ENCODE data around the gene PSG5.
"Not testable (repeated sequence)": the region's sequence is repeated elsewhere in the genome, so short reads cannot be mapped to it uniquely, and the experiment has no call there.

Gene PSG5

GRCh38 chr19:43186311-43186935, at the start of gene PSG5:
Gene PSG5 (minus strand): TSS chr19:43186536. CDS start chr19:43186405, 131 bp downstream.
- DNase-seq (ENCODE audit: low spot score): not testable (repeated sequence)

DNA sequence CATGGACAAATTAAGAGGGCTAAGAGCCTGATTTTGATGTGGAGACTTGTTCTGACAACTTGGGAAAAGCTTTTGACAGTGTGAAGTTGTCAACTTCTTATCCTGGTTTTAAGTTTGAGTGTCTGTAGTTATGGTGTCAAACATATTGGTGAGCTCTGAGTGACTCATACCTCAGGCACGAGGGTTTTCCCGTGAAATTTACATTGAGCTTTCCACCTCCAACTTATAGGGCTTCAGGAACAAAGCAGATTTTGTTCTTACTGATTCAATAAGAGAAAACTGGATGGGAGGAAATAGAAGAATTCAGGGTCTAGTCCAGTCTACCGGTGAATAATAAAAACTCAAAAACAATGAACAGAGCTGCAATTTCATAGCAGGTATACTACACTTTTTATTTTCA, 49.4 kb upstream of the PSG5 start:
- DNase-seq (ENCODE audit: low spot score): not testable (repeated sequence)

DNA sequence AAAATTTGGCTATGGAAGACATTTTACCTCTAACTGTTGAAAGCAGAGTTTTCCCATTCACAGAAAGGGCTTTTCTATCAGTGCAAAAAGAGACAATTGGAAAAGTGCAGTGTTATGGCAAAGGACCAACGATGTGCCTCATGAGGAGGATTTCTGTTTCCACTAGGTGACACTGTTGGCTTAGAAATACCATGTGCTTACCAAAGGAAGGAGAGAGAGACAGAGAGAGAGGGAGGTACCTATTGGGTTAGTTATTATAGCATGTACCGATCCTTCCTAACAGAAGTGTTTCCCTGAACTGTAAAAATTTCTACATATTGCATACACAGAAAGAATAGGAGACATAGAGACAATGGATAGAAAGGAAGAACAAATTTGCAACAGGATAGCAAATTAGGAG, 43.0 kb upstream of the PSG5 start:
- DNase-seq (ENCODE audit: low spot score): no peak

DNA sequence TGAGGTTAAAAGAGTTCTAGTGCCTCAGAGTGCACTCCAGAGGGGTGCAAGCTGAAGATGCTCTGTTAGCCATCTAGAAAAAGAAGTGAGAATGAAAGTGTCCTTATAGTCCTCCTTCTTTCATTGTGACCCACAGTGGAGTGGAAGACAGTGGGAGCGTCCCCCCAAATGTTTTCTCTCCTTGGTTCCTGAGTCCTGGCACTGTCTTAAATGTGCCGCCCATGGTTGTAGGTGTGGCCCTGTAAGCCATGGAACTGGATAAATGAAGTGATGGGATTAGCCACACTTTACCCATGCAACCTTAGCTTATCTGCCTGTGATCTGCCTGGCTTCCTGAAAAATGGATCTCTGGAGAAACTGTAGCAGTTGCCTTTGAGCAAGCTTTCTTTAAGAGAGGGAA, 42.4 kb upstream of the PSG5 start:
- not testable (repeated sequence) for DNase-seq (ENCODE audit: low spot score)

DNA sequence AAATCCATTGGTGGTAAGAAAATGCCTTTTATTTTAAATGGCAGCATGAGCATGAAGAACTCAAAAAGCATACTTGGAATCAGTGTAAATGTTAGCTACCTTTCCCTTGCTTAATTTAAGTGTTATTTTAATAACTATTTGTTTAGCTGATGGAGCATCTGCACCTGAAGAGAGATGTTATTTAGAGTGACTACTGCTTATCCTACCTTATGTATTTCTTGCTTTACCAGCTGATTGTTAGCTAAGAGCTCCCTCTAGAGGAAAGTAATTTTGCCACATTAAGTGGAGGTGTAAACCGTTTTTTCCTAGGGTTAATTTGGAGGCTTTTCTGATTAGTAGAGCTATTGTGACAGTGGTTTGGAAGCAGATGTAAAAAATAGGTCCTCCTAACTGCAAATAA, 40.6 kb upstream of the PSG5 start:
- not testable (repeated sequence) for DNase-seq (ENCODE audit: low spot score)

- no peak for DNase-seq (ENCODE audit: low spot score)
These were observed 38.5 kb upstream of the PSG5 start for GRCh38 chr19:43224855-43225253.

GRCh38 chr19:43224201-43224854, 38.0 kb upstream of the PSG5 start:
- not testable (repeated sequence) for DNase-seq (ENCODE audit: low spot score)

- DNase-seq (ENCODE audit: low spot score): not testable (repeated sequence)
These were observed 35.6 kb upstream of the PSG5 start for GRCh38 chr19:43221891-43222290.

DNA sequence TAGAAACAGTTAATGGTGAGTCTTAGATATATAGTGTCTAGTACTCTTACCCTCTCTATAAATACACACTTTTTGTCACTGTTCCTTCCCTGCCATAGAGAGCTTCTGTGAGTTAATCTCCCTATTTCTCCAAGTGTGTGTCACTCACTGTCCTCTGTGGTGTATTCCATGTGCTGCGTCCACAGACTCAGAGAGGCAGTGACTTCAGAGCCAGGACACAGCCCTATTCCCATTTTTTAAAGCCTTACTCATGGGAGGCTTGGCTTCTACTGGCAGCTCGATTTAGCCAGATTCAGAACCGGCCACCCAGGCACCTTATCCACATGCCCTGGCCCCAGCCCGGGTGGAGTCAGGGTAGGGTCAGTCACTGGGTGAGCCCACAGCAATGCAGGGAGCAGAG, 32.8 kb upstream of the PSG5 start:
- DNase-seq (ENCODE audit: low spot score): not testable (repeated sequence)

DNA sequence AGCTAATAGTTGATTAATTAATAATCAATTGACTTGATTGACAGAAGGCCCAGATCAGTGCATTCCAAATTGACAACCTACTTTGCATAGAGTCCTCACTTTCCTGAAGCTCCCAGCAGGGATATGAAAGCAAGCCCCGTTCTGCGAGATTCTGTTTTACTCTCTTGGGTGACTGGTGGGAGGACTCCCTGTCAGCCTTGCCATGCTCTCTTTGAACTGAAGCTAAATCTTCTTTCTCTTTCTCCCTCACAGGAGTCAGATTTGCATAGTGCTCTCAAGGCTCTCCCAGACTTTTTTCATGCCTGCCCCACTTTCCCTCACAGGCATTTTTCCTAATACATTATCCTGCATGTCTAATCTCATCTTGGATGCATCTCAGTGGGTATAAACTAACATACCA, 29.5 kb upstream of the PSG5 start:
- DNase-seq (ENCODE audit: low spot score): not testable (repeated sequence)

GRCh38 chr19:43207991-43208390, 21.7 kb upstream of the PSG5 start:
- DNase-seq (ENCODE audit: low spot score): no peak

GRCh38 chr19:43207174-43207573, 20.8 kb upstream of the PSG5 start:
- not testable (repeated sequence) for DNase-seq (ENCODE audit: low spot score)

GRCh38 chr19:43205471-43206105, 19.3 kb upstream of the PSG5 start, which contains the start of gene PSG4:
Gene PSG4 (minus strand): TSS chr19:43205638. CDS start chr19:43205536, 102 bp downstream.
- not testable (repeated sequence) for DNase-seq (ENCODE audit: low spot score)

DNA sequence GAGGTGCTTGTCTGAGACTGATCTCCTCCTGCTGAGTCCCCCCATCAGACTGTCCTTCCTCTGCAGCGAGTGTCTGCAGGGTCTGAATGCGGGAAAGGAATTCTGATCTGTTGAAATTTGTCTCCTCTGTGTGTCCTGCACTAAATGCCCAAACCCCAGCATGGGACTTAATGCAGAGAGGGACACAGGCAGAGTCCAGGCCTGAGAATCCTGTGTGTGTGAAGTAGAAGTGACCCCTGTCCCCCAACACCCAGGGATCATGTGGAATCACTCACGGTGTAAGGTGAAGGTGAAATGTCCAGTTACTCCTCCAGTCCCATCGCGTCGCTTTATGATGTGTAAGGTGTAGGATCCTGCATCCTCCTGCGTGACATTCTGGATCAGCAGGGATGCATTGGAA, 17.3 kb upstream of the PSG5 start:
- not testable (repeated sequence) for DNase-seq (ENCODE audit: low spot score)

GRCh38 chr19:43201891-43202290, 15.6 kb upstream of the PSG5 start:
- DNase-seq (ENCODE audit: low spot score): not testable (repeated sequence)

DNA sequence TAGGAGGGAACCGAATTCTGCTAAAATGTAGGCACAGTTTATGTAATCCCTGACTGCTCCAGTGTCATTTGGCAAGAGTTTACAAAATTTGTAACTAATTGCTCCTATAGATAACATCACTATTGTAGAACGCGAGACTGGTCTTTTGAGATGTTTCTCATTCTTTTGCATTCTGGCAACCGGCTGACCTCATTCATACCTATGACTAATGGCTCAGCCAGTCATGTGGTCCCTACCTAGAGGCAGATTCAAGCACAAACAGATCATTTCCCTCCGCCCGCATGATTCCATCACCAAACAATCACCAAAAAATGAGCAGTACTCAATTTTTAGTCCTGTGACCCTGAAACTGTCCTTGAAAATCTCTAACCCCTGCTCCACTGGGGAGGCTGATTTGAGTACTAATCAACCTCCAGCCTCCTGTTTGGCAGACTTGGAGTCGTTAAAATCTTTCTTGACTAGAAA, 15.0 kb upstream of the PSG5 start:
- DNase-seq (ENCODE audit: low spot score): not testable (repeated sequence)

DNA sequence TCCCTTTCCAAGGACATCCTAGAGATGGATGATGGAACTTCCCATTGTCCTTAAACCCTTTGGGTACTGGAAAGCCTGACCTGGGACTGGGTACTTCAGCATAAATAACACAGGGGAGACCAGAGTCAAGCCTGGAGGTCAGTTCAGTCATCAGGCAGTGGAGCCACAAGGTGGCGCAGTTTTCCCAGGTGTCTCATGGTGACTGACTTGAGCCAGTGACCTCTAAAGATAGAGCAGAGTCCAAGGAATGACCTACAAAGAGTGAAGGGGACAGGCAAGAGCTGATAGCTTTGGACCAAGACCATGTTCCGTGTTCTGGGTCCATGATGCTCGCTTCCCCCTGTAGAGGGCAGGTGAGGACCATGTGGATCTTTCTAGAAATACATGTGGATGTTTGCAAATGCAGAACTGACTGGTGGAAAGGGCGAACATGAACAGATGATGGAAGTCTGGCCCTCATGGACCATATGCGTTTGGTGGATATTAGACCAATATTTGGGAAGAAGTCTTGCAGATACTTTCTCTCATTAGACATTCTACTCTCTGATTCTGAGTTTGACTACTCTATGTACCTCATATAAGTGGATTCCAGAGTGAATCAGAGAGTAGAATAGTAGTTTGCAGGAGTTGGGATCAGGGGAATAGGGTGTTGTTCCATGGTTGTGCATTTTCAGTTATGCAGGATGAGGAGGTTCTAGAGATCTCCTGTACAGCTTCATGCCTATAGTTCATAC, 12.5 kb upstream of the PSG5 start:
- DNase-seq (ENCODE audit: low spot score): not testable (repeated sequence)

DNA sequence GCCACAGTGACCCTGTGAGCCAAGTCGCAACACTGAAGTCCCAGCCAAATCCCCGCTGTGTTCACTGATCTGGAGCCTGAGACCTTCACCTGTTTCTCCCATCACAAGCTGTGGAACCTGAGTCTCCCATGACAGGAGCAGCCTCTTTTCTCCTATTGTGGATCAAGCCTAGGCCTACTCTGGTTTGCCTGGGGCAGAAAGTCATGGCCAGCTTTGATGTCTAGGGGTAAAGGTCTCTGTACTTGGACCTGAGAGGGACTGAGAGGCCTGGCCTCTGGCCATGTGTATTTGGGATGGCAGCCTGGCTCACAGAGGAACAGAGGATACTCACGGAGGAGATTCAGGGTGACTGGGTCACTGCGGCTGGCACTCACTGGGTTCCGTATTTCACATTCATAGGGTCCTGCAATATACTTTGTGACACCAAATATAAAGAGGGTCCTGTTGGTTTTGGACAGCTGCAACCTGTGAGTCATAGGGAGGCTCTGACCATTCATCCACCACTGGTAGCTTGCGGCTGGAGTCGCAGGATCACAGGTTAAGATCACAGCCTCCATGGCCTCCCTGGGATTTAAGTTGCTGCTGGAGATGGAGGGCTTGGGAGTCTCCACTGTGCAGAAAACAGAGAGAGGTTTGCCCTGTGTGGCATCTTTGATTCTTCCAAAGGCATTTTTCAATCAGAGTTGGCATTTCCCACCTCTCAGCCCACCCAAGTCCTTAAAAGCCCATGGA, 11.5 kb upstream of the PSG5 start:
- DNase-seq (ENCODE audit: low spot score): not testable (repeated sequence)

GRCh38 chr19:43194397-43194796, 8.1 kb upstream of the PSG5 start:
- DNase-seq (ENCODE audit: low spot score): not testable (repeated sequence)

DNA sequence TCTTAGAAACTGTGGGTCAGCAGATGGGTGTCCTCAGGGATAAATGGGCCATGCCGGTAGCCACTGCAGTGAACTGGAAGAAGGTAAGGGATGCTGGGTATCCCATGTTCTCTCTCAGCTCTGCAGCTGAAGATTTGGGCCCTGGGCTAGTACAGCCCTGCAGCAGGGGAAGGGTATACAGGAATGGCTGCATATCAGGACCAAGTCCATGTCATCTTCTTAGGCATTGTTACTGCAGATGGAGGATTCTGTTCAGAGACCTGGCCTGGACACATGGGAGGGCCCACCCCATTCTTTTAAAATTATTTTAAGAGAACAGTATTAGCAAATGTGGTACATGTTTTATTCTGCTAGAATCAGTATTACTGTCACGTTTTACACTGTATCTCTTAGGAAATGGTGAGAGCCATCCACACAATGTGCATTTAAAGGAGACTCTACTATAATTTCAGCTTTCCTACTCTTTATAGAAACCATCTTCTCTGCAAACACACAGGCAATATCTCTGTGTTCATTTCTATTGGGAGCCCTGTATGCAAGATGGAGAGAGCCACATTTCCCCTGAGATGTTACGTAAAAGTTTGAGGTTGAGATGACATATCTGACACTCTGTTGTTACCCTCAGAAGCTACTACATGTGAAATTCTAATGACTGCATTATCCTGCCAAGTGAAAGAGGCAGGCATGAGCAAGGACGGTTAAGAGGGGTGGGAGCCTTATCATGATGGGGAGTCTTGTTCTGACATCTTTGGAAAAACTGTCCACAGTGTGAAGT, 6.2 kb upstream of the PSG5 start:
- not testable (repeated sequence) for DNase-seq (ENCODE audit: low spot score)

DNA sequence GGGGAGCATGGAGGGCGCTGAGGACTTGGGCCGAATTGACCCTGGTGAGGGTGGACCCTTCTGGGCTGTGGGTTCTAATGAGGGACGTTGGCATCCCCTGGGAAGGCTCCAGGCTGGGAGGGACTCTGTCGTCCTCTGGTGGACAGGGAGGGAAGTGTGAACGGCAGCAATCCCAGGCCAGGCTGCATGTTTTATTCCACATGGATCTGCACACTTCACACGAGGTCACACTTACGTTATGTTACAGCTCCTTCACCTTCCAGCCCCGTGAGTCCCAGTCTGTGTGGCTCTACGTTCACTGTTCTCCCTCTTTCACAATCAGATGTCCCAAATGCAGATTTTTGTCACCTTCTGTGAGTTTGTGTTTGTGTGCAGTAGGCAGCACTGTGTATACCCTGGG, 1.8 kb upstream of the PSG5 start:
- DNase-seq (ENCODE audit: low spot score): not testable (repeated sequence)

All from globus pallidus (tissue), 1 donor.